Germinal center (tissue), 1 donor: ENCODE results near the gene SAMD11.
"Not testable (repeated sequence)": the region's sequence is repeated elsewhere in the genome, so short reads cannot be mapped to it uniquely, and the experiment has no call there.

Experiments used
- DNase-seq: peaks from one replicate; pipeline ENCODE4 v3.0.0; 2012; ENCODE audit warnings: mixed read lengths, low spot score

Gene SAMD11

DNA sequence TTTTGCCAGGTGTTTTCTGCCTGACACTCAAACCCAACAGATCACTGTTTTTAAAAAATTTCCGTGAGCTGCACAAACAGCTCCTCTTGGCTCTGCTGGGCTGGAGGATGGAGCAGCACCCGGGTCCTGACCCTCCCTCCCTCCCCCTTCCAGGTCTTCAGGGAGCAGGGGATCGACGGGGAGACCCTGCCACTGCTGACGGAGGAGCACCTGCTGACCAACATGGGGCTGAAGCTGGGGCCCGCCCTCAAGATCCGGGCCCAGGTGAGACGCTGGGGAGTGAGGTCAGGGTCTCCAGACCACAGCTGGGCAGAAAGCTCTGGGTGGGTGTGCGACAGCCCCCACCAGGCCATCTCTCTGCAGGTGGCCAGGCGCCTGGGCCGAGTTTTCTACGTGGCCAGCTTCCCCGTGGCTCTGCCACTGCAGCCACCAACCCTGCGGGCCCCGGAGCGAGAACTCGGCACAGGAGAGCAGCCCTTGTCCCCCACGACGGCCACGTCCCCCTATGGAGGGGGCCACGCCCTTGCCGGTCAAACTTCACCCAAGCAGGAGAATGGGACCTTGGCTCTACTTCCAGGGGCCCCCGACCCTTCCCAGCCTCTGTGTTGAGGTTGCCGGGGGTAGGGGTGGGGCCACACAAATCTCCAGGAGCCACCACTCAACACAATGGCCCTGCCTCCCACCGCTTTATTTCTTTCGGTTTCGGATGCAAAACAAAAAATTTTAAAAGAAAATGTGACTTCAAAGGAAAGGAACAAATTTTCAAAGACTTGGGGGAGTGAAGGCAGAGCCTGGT is 20.0 kb downstream of the SAMD11 start:
- DNase-seq, result no peak

DNA sequence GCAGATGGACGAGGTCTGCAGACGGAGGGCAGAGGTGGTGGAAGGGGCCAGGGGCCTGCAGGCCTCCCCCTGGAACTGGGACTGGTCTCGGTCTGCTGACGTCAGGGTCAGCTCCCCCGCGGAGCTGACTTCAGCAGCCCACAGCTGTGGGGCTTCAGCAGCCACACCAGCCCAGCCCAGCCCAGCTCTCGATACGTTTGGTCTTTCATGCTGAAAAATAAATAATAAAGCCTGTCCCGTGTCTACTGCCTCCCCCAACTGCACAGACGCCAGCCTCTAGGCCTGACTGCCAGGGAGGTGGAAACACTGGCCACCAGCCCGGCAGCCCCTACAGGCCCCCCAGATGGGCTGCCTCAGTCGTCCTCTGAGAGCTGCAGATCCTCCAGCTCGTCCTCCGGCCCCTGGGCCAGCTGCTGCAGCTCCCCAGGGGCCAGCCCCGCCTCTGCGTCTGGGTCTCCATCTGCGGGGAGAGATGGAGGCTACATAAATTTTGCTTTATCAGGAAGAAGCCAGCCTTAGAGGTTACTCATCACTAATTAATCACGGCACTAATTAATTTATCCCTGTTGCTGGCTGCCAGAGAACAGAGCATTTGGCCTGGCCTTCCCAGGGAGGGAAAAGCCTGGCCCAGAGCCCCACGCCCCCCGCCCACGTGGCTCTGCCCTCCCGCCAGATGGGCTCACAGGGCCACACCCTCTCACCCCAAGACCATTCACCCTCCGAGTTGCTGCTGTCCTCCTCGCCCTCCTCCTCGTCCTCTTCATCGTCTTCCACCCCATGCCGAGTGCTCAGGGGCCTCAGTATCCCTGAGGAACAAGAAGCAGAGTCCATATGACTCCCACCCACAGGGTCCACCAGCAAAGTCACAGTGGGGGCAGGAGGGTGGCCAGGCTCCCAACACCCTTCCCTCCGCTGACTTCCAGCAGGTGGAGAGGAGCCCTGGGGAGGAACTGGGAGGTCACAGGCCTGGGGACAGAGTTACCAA is 20.9 kb downstream of the SAMD11 start:
- no peak for DNase-seq

DNA sequence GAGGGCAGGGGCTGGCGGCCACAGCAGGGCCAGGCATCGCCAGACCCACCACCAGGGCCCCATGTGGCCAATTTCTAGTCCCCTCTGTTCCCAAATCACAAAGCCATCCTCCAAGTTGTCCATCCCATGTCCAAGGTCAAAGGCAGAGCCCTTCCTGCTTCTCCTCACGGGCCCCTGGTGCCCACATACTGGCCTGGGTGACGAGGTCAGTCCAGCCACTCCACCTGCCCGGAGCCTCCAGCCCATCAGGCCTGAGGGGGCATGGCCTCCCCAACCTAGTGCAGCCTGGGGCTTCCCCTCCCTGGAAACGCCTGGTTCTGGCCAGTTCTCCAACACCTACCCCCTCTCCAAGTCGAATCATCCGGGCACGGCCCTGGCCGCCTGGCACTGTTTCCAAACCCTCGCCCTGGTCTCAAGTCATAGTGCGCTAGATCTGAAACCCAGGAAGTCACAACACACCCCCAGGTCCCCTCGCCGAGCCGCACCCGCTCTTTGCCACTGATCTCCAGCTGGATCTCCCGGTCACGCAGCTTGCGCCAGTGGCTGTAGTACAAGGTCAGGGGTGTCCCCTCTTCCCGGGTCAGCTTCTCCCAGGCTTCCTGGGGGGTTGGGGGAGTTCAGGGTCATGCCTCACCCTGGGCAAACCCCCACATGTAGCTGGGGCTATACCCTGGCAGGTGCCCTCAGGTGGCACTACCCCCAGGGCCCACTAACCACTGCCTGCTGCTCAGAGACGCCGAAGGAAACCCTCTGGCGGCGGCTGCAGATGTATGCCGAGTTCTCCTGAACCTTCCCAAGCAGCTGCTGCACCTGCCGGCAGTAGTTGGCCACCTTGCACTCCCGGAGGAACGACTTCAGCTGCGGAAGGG is 22.2 kb downstream of the SAMD11 start:
- DNase-seq, result no peak

DNA sequence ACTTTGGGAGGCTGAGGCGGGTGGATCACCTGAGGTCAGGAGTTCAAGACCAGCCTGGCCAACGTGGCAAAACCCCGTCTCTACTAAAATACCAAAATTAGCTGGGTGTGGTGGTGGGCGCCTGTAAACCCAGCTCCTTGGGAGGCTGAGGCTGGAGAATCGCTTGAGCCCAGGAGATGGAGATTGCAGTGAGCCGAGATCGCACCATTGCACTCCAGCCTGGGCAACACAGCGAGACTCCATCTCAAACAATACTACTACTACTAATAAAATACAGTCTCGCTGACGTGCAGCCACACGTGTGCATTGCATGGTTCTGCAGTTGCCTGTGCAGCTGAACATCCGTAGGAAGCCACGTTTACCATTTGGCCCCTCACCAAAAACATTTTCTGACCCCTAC is 23.1 kb downstream of the SAMD11 start:
- not testable (repeated sequence) for DNase-seq

DNA sequence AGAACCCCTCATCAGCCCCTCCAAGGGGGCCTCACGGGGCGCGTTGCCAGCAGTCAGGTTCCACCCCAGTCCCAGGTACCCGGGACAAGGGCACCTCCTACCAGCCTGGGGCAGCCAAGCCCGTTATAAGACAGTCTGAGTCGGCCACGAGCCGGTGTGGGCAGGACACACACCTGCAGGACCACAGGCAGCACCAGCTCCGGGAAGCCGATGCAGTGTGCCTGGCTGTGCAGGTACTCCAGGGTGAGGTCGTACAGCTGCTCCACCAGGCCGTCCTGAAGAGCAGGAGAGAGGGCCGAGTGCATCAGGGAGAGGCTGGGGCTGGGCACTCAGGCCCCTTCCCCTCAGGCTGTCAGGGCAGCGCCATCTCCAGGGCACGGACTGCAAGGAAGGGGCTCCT is 24.2 kb downstream of the SAMD11 start:
- DNase-seq, result no peak

DNA sequence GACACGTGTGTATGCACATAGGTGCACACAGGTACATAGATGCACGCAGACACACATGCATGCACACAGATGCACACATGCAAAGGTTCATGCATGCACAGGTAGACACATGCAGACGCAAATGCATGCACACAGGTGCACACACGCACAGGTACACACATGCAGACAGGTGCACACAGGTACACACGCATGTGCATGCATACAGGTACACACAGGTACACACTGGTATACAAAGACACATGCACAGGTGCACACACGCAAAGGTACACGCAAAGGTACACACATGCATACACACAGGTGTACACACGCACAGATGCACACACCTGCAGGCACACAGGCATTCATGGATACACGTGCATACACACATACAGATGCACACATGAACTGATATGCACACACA is 26.5 kb downstream of the SAMD11 start:
- DNase-seq, result no peak

DNA sequence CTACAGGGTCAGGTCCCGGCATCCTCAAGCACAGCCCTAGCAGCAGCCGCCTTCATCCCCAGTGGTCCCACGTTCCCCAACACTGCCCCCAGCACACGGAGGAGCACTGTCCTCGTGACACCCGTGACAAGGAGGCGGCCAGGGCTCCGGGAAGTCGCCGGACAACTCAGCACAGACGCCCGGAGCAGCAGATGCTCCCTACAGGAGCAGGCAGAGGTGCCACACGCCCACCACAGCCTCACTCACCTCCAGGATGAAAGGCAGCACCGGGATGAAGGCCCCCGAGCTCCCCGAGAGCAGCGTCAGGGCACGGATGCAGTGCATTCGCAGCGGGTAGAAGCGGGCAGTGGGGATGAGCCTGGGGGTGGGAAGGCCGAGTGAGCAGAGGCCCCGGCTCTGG is 27.2 kb downstream of the SAMD11 start:
- DNase-seq, result no peak

DNA sequence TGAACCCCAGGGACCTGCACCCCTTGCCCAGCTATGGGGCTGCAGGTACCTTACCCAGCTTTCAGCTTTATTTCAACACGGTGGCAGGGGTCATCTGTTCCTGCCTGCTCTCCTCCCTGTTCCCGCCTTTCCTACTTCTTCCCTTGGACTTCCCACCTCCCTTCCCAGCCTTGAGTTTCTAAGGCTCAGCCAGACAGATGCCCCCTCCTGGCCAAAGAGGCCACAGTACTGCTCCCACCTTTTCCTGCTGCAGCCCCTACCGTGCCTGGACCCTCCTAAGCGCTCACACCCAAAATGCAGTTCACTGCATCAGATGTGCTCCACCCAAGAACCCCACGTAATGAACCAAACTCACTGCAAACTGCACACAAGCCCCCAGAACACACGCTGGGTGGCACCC is 27.6 kb downstream of the SAMD11 start:
- no peak for DNase-seq

DNA sequence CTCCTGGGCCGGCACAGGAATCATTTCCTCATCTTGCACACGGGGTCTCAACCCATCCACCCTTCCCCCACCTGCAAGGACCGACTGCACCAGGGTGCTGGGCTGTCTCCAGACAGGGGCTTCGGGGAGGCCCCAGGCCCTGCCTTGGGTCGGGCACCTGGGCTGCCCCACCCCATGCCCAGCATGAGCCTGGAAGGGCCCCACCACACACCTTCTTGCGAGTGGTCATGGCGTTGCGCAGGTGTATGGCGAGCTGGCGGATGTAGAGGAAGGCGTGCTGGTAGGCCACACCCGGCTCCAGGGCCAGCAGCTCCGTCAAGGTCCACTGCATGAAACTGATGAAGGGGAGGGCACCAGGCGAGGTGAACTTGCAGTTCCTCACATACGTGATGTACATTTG is 28.5 kb downstream of the SAMD11 start:
- DNase-seq, result no peak

DNA sequence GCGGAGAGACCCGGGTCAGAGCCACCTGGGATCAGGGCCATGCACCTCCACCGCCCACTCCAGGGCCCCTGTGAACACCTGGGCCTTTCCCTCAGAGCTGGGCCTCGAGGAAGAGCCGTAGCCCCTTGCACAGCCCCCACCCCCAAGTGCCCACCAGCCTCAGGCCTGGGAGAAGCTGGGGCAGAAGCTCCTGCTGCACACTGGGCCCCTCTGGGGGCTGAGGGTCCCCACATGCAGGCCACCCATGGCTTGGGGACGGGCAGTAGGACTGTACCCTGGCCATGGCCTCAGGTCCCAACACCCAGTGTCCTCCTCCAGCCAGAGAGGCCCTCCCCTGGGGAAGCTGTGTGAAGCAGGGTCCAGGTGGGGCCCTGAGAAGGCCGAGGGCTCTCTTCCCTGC is 28.9 kb downstream of the SAMD11 start:
- DNase-seq, result no peak

DNA sequence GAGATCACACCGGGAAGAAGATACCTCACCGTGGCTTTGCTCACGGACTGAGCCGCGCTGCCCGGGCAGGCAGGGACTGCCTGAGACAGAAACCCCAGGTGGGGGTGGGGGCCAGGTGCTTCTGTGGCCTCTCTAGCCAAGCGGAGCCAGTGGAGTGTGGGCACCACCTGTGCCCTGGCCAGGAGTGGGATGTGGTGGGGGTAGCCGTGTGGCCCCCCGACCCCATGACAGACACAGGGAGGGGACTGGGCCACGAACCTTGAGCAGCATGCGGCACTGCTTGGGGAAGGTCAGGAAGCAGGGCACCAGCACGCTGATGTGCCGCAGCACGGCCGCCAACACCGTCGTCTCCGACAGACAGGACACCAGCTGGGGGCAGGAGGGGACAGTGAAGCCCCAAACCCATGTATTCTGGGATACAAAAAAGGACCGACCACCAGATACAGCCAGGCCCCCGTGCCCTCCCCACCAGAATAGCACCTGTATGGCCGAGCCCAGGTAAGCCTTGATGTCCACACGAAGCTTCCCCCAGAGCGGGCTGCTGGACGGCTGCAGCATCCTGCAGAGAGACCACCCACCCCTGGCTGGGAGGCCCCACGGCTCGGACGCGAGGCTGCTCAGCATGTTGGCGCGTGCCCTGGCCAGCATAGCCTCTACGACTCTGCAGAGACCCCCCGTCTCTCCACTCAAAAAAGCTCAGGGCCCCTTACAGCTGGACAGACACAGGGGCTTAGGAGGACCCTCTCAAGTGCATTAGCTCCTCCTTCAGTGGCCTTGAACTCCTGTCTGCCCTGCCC is 30.0 kb downstream of the SAMD11 start:
- DNase-seq, result no peak

DNA sequence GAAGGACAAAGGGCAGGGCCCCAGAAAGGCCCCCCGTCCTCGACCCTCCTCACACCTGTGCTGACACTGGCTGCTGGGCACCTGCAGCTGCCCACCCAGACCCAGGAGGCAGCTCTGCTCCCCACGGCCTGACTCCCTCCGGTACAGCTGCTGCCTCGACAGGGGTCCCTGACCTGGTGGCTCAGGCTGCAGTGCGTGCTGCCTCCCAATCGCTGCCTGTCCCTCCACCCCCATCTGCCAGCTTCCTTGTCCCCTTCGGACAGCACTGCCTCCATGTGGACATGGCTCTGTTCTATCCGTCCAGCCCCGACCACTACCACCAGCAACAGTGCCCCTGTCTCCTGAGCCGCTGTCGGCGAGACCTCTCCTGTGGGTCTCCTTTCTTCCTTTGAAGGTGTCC is 31.2 kb downstream of the SAMD11 start:
- DNase-seq, result no peak

DNA sequence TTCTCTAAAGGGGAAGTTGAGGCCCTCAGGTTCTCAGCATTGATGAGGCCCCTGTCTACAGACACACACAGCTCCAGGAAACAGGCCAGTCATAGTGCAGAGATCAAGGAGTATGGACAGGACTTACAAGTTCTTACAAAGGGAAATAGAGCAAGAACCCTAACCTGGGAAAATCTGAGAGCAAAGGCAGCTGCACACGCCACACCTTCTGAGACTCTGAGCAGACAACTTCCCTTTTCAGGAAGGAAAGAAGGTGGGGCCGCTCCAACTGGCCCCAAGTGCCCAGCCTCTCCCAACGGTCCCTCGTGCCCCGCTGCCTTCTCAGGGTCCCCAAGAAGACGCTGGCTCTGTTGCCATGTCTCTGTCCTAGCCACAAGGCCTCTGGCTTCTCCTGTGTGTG is 31.8 kb downstream of the SAMD11 start:
- no peak for DNase-seq

DNA sequence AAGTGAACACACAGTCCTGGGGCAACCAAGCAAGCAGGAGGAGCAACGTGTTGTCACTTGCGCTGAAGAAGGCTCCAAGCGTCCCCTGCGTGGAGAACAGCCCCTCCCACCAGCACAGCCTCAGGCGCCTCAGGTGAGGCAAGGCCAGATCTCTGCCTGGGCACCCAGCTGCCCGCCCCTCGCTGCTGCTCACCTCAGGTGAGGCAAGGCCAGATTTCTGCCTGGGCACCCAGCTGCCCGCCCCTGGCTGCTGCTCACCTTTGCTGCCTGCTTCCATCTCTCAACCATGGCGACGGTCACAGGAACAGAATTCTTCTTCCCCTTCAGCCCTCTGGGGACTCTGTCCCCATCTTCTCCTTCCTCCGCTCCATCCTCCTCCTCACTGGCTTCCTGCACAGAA is 32.9 kb downstream of the SAMD11 start:
- DNase-seq, result no peak

DNA sequence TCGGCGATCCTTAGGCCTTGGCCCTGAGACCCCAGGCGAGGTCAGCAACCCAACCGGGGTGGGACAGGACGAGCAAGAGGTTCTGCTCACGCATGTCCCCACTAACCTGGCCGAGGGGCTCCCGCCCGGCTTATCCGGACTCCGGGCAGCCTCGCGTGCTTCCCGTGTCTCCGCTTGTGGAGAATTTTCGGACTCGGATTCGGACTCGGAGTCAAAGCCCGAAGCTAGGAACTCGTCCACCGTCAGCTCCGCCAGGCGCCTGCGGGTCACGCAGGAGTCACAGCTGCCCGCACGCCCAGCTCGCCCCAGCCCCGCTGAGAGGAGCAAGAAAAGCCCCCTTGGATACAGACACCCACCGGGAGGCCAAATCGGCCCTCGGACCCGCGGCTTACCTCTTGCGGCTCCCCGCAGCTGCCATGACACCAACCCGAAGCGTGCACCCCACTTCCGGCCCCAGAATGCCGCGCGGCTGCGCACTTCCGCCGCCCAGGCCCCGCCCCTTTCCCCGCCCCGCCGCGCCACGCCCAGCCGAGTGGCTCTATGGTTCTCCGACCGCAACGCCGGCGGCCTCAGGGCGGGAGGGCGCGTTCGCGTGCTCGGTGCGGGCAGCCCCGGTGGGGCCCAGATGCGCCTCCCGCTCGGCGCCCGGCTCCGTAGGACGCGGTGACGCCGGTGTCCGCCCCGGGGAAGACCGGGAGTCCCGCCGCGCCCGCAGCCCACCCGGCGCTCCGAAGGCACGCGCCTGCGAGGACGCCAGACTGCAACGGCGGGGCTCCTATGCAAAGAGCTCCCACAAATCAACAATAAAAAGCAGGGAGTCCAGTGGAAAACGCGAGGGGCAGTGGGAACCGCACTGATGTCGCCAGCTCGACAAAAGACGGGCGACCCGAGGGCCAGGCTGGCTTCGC is 35.4 kb downstream of the SAMD11 start, which contains the start of gene NOC2L:
NOC2L (minus strand) TSS at position 434 of the 908 bp plus-strand sequence; CDS start at position 418, 16 bp downstream.
- DNase-seq, result peak; percentile 90

DNA sequence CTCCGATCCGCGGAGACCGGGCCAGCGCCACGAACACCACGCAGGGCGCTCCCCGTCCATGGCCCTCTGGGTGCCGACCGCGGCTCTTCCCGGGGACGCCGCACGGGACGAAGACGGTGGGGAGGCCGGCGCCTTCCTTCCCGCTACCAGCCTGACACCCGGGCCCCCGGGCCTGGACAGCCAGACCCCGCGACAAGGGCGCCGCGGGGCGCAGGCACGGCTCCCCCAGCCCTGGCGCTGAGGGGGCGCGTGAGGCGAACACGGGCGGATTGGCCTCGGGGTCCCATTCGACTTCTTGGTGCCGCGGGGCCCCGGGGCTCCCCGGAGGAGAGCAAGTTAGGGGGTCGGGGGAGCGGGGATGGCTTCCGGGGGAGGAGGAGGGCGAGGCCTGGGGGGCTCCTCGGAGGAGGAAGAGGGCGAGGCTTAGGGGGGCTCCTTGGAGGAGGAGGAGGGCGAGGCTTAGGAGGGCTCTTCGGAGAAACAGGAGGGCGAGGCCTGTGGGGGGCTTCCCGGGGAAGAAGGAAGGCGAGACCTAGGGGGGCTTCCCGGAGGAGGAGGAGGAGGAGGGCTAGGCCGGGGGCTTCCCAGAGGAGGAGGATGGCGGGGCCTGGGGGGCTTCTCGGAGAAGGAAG is 36.1 kb downstream of the SAMD11 start:
- DNase-seq, result no peak

DNA sequence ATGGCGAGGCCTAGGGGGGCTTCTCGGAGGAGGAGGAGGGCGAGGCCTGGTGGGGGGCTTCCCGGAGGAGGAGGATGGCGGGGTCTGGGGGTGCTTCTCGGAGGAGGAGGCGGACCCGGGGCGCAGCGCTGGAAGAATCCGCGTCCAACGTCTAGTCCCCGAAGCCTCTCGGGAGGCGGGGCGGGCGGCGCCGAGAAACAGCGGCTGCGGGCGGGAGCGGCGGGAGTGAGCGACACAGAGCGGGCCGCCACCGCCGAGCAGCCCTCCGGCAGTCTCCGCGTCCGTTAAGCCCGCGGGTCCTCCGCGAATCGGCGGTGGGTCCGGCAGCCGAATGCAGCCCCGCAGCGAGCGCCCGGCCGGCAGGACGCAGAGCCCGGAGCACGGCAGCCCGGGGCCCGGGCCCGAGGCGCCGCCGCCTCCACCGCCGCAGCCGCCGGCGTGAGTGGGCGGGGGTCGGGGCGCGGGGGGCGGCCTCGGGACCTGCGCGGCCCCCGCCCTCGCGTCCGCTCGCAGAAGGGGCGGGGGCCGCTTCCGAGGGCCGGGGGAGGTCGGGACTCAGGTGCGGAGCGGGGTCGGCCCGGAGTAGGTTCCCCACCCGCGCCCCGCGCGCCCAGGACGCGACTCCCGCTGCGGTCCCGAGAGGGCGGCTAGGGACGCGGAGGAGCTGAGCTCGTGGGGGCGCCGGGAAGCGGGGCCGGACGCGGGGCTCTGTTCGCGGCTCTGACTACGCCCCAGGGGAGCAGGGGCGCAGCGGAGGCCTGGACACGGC is 36.8 kb downstream of the SAMD11 start, which contains the start of gene KLHL17:
KLHL17 (plus strand) TSS at position 222 of the 769 bp plus-strand sequence; CDS start at position 332, 110 bp downstream.
- DNase-seq, result peak; percentile 79

DNA sequence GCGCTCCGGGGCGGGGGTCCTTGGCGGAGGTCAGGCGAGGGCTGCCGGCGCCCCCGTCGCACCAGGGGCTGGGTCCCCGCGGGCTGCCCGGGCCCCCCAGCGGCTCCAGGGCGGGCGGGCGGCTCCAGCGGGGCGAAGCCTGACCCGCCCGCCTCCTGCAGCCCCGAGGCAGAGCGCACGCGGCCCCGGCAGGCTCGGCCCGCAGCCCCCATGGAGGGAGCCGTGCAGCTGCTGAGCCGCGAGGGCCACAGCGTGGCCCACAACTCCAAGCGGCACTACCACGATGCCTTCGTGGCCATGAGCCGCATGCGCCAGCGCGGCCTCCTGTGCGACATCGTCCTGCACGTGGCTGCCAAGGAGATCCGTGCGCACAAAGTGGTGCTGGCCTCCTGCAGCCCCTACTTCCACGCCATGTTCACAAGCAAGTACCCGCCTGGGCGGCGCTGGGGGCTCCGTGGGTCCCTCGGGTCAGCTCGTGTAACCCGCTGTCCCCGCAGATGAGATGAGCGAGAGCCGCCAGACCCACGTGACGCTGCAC is 37.5 kb downstream of the SAMD11 start:
- DNase-seq, result no peak
